NCI-H2107 treated with DMSO at 0.1 percent for 48 hours (cell line): ENCODE data around the gene ANP32A.
"Not testable (repeated sequence)": the region's sequence is repeated elsewhere in the genome, so short reads cannot be mapped to it uniquely, and the experiment has no call there.

Source experiments
- DNase-seq: peaks from one replicate; lab custom pipeline; 2025; ENCODE audit not compliant: unreplicated experiment; lab: John Stamatoyannopoulos, UW

ANP32A gene

DNA sequence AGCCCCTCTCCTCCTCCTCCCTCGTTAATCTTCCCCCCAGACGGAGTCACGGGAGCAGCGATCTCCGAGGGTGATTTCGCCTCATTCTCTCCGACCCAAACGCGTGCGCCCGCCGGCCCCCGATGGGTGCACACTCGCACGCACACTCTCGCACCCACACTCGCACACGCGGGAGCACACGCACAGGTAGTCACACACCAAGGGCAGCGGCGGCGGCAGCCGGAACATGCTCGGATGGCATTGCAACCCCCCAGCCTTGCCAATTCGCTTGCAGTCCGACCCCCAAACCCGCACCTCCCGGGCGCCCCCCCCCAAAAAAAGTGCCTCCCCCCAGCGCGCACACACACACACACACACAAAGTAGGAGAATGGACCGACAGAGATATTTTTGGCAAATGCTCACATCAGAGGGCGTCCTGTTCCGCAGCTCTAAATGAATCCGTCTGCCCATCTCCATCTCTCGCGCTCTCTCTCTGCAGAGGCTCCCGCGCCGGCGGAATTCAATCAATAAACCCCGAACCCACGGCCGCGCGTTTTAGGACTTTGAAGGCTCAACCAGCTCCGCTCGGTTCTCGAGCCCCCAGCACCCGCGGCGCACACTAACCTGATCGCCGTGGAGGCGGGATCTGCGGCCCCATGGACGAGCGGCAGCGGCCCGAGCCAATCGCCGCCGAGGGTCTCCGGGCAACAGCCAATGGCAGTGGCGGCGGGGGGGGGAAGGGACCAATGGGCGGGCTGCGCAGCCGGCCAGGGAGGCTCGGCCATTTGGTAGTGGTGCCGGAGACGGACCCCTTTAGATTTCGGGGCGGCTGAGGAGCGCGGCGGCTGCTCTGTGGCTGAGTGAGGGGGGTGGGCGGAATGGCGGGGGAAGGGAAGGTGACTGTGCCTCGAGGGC lies at the start of gene ANP32A:
Gene ANP32A, minus strand, starts transcription at position 601 of the 895 bp plus-strand sequence. Its CDS starts 144 bp downstream, at position 457.
- peak; percentile 31 for DNase-seq

DNA sequence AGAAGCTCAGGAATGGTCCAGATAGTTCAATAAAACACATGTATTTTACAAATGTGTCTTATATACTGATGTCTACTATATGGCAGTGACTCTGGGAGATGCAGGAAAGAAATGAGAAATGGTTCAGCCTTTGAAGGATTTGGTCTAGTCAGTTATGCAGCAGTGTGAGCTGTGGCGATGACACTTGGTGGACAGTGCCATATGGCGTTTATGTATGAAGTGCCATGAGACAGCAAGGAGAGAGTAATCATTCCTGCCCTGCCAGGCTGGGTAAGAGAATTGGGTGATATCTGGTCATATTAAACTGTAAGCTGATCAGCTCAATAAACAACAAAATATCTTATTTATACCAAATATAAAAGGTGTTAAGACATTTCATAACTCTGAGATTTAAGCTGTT lies 47.6 kb upstream of the ANP32A start:
- no peak for DNase-seq

DNA sequence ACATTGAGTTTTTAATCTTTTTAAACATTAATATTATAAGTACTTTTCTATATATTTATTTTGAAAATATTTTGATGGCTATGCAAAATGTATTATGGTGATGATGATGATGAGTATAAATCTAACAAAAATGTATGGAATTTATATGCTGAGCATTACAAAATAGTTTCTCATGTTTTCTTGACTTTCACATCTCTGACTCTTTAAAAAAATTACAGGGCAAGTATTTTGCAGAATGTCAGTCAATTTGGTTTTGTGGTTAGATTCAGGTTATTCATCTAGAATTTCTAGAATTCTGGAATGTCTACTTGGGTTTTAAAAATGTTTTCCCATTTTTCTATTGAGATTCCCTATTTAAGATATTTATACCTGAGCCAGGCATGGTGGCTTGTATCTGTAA lies 41.7 kb upstream of the ANP32A start:
- no peak for DNase-seq

DNA sequence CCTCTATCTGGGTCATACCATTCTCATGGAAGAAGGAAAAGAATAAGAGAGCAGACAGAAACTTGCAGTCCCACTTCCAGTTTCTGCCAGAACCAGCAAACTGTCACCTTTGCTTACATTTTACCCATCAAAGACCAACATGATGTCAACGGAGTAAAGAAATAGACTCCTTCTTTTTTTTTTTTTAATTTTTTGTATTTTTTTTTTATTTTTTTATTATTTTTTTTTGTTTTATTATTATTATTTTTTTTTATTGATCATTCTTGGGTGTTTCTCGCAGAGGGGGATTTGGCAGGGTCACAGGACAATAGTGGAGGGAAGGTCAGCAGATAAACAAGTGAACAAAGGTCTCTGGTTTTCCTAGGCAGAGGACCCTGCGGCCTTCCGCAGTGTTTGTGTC lies 38.0 kb upstream of the ANP32A start:
- not testable (repeated sequence) for DNase-seq

DNA sequence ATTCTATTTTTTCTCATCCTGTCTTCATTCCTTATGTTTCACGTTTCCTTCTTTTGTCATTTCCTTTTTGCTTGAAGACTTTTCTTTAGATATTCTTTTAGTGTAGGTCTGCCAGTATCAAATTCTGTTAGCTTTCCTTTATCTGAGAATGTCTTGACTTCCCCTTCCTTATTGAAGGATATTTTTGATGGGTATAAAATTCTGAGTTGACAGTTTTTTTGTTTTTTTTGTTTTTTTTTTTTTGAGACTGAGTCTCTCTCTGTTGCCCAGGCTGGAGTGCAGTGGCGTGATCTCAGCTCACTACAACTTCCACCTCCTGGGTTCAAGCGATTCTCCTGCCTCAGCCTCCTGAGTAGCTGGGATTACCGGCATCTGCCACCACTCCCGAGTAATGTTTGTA lies 36.7 kb upstream of the ANP32A start:
- not testable (repeated sequence) for DNase-seq

DNA sequence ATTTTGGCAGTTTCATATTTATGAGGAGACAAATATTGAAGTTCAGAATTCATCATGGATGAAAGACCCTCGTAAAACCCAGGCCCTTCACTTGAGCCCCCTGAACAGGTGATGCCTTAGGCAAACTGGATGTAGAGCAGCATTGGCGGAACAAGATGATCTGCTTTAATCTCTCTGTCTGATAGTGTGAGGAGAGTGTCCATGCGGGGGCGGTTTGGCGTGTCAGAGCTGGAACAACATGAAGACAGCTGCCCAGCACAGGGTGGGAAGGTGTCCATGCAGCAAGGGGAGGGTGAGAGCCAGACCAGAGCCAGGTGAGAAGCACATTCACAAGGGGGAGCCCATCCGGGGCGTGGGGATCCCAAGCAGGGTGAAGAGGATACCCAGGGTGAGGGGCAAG lies 31.8 kb upstream of the ANP32A start:
- no peak for DNase-seq

DNA sequence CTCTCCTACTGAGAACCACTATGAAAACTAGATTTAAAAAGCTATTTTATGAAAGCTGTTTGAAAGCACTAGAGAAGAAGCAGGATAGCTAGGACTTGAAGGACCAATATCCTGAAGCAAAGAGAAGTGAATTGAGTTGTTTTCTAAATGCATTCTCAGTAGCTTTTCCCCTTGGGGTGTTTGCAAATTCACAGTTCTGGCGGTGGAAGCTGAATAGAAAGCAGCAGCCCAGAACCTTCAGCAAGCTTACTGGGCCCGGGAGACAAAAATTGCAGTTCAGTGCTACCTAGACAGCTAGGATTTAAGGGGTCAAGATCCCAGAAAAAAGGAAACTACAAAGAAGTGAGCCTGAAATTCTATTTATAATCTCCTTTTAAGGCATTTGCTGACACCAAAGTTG lies 31.3 kb upstream of the ANP32A start:
- no peak for DNase-seq

DNA sequence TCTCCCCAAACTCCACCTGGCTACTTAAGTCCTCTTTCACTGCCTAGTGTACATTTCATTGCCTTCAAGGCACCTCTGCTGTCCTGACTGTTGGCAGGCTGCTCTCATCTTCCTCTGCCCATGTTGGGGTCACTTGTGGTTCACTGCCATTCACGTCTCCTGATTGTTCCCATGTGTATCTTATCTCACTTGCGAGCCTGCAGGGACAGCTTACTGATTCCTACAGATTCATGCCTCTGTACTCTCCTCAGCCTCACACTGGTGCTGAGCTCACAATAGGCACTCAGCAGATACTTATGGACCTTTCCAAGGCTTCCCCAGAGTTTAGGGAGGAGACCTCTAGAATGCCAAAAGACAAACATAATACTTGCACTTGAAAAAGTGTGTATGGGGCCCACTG lies 28.8 kb upstream of the ANP32A start:
- DNase-seq, result no peak

DNA sequence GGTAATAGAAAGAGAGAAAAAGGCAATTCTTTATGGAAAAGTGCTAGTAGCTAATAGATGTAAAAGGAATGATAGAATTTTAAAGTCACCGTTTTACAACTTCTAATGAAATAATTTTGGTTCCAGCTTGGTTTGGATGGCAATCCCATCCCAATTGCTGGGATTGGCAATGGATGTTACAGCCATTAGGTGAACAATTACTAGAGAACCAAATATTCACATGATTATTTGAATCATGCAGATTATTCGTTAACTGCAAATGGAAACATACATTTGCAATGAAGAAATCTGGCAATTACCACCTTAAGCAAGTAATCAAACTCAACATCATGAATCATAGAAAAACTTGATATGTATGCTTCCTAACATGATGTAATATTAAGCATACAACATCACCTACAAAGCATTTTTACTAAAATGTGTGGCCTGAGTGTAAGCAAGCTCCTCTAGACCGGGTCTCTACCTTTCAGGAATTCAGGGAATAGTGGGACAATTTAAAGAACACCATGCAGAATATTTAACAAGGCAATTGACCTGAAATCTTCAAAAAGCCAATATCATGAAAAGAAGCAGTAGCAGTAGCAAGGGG lies 26.2 kb upstream of the ANP32A start:
- DNase-seq, result no peak

DNA sequence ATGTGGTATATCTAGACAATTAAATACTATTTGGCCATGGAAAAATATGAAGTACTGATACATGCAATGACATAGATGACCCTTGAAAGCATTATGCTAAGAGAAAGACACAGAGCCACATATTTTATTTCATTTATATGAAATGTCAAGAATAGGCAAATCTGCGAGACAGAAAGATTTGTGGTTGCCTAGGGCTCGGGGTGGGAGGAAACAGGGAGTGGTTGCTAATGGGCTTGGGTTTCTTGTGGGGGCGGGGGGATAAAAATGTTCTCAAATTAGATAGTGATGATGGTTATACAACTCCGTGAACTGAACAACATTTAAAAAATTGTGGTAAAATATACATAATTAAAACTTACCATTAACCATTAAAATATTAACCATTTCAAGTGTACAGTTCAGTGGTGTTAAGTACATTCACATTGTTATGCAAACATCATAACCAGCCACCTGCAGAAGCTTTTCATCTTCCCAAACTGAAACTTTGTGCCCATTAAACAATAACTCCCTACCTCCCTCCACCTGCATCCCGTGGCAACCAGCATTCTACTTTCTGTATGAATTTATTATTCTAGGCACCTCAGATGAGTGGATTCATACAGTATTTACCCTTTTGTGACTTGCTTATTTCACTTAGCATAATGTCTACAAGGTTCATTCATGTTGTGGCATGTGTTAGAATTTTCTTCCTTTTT lies 24.3 kb upstream of the ANP32A start:
- DNase-seq, result no peak

DNA sequence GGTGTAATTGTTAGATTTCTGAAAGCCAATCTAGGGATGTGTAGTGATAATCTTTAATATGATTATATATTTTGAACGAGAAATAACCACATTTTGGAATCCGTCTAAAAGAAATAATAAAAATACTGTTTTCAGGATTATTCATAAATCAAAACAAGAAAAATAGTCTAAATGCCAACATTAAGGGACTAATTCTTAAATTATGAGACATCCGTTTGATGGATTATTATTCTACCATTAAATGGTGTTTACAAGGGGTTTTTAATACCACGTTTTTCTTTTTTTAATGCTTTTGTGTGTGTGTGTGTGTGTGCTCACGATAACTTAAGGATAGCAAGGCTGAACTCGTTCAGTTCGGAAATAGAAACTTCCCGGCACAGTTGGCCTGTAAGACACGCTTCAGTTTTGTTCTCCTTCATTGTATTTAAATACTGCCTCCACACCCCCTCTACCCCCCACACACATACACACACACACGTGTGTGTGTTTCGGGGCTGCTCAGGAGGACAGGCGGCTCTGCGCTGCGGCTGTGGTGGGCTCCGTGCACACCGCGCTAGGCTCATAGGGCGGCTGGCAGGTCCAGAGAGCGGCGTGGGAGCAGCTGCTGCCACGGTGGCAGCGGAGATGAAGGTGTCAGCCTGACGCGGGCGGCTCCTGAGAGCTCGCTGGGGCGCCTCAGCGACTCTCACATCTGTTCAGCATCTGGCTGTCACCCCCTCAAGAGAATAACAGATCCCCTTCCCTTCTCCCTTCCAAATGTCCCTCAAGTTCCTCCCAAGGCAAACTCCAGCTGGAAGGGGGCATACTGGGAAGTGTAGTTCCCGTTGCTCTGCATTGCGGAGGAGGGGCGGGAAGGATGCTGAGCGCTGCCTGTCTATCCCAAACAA lies 23.0 kb upstream of the ANP32A start:
- no peak for DNase-seq

DNA sequence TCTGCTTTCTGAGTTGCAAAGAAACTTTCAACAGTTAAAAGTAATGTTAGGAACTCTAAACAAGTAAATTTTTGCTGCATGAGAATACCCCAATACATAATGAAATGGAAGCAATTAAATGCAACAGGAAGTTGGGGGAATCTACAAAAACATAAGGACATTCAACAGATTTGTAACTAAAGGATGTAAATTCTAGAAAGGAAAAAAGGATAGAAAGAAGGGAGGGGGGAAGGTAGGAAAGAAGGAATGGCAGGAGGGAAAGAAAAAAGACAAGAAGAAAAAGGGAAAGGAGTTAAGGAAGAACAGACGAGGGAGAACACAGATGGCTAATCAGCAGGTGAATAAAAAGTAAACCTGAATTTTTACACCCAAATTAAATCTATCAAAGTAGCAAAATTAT lies 22.3 kb upstream of the ANP32A start:
- DNase-seq, result no peak

DNA sequence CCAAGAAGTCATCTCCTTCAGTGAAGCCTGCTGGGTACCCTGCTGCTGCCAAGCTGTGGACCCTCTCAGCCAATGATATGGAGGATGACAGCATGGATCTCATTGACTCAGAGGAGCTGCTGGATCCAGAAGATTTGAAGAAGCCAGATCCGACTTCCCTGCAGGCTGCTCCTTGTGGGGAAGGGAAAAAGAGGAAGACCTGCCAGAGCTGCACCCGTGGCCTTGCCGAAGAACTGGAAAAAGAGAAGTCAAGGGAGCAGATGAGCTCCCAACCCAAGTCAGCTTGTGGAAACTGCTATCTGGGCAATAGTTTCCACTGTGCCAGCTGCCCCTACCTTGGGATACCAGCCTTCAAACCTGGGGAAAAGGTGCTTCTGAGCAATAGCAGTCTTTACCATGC lies 13.7 kb upstream of the ANP32A start:
- DNase-seq, result no peak

DNA sequence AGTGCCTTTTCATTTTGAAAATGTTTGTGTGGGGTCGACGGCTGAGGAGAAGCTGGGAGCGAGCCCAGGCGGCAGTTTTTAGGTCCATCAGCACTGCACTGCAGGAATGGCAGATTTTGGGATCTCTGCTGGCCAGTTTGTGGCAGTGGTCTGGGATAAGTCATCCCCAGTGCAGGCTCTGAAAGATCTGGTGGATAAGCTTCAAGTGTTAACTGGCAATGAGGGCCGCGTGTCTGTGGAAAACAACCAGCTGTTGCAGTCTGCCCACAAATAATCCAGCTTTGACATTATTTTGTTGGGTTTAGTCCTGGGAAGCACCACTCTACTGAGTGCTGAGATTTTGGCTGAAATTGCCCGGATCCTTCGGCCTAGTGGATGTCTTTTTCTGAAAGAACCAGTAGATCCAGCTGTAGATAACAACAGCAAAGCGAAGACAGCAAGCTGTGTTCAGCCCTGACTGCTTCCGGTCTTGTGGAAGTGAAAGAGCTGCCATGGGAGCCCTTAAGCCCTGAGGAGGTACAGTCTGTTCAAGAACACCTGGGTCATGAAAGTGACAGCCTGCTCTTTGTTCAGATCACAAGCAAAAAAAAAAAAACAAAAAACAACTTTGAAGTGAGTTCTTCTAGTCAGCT lies 13.1 kb upstream of the ANP32A start:
- DNase-seq, result no peak

DNA sequence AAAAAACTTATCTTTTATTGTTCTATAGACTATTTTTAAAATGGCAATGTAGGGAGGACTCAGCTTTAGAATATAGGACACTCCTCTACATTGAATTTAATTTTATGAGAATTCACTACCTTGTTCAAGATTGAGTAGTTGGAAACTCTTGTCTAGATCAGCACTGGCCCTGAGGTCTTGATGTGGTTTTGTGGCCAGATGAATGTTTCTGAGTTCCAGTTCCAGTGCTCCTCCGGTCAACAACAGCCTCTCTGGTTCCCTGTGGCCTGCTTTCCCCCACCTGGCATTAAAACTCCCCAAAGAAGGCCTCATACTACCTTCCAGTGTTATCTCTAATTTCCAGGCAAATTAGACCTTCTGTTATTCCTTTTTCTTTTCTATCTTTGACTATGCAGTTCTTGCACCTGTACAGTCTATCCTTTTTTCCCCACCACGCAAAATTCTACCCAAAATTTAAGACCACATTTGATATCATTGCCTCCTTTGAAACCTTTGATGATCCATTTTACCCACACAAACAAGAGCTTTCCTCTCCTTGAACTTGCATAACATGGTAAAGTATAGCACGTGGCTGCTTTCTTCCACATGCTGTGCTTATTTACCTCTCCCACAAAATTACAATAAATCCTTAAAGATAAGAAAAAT lies 9.6 kb upstream of the ANP32A start:
- DNase-seq, result no peak

DNA sequence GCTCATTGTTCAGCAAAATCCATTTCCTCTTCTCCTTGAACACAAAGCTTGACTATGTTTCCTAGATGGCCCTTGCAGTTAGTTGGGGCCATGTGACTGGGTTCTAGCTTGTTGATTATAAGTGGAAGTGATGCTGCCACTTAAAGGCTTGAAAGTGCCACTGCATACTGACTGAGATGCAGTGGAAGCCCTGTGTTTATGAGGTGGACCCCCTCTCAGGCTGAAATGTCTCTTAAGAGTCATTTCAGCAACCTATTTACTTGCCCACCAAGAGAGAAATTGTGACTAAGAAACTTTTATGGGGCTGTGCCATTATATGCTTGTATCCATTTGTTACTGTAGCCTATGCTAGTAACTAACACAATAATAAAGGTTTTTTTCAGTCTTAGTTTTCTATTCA lies 8.4 kb upstream of the ANP32A start:
- DNase-seq, result no peak

DNA sequence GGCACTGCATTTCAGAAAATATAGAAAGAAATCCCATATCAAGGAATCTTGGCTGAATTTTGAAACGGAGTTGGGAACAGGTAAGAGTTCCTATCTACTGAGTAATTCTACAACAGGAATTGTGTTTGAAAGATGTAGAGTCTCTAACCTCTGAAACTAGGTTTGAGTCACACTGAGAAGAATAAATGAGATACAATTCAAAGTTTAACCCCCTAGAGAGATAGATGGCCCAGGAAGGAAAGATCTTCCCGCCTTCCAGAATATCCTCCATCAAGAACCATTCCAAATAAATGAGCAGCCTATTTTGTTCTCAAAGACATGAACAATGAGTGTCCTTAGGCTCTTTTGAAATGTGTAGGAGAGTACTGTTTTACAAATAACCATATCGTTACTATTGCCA lies 2.9 kb upstream of the ANP32A start:
- no peak for DNase-seq

DNA sequence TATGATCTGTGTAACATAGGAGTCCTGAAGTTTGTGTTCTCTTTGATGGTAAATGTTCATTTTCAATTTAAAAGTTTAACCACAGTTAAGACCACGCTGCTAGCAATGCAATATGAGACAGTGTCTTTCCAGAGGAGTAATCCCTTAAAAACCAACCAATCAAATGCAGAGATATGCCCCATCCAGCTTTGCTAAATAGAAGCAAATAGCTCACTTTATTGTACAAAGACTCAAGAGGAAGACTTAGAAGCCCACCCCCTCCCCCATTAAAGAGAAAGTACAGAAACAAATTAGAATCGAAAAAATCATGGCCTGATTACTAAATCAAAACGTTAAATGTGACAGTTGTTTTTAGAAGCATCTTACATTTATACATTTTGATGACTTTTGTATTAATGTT lies 2.1 kb upstream of the ANP32A start:
- DNase-seq, result no peak

DNA sequence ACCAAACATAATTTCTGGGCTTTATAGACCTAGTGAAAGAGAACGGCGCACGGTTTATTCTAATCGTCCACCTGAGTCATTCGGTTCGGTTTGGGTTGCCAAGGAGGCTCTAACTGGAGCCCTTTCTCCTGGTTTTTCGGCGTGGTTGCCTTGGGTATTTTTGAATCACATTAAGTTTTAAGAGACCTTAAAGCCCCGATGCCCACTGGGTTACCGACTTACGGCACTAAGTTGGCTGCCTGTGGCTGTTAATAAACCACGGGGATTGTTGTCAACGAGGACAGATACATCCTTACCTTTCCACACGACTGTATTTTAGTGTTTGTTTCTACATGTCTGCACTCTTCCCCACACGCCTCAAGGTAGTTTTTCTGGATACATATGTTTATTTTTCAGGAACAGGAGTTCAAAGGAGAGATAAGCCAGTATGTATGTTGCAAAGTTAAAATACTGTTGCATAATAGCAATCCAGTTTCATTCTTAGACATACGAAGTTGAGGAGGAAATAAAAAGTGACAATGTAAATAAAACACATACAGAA lies 1.2 kb upstream of the ANP32A start:
- peak; percentile 15 for DNase-seq
